Stimulated activated CD8-positive, alpha-beta memory T cell treated with anti-CD3 and anti-CD28 coated beads, Interleukin-7, amount 100 ng/mL, for 1 hour (primary cell): ENCODE results near the gene MAB21L4.

ENCODE experiments used
- DNase-seq, 2 donors: peaks; one replicate each; pipeline ENCODE4 v3.0.0-alpha.2; 2020; ENCODE audit warnings: low read depth in 2 of 2

The MAB21L4 gene

GRCh38 chr2:240877460-240878340 is 18.3 kb downstream of the MAB21L4 start:
- no peak for DNase-seq

DNA sequence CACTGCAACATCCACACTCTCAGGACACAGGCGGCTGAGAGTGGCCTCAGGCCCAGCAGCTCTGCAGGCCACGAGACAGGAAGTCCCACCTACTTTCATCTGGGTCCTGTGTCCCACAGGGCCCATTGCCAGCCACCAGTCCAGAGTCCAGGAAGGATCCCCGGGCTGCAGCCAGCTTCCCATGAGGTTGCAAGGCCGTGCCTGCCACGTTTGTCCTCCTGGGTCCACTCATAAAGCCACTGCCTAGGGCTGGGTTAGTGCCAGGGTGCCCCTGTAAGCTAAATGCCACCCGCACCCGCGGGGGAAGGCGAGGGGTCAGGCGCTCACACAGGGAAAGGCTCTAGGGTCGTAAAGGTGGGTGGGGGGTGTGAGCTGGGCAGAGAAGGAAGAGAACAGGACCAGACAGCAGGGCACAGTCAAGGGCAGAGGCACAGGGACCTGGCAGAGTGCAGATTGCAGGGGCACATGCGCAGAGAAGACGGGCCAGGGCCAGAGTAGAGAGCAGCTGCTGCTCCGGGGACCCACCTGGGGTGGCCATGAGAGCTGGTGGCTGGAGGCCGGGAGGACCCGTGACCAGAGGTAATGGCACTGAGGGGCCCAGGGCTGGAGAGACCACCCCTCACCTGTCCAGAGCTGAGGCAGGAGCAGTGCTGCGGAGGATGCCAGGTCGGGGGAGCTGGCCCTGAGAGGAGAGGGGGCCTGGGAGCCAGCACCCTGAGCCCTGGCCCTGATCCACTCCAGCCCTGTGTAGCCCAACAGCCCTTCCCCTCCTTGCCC is 19.3 kb downstream of the MAB21L4 start:
- no peak for DNase-seq

GRCh38 chr2:240876035-240876474 is 19.9 kb downstream of the MAB21L4 start:
- DNase-seq: no peak

- DNase-seq: no peak
Measured at GRCh38 chr2:240875228-240876034, 20.5 kb downstream of the MAB21L4 start.

- DNase-seq: no peak
Measured at GRCh38 chr2:240874715-240875227, 21.2 kb downstream of the MAB21L4 start.

DNA sequence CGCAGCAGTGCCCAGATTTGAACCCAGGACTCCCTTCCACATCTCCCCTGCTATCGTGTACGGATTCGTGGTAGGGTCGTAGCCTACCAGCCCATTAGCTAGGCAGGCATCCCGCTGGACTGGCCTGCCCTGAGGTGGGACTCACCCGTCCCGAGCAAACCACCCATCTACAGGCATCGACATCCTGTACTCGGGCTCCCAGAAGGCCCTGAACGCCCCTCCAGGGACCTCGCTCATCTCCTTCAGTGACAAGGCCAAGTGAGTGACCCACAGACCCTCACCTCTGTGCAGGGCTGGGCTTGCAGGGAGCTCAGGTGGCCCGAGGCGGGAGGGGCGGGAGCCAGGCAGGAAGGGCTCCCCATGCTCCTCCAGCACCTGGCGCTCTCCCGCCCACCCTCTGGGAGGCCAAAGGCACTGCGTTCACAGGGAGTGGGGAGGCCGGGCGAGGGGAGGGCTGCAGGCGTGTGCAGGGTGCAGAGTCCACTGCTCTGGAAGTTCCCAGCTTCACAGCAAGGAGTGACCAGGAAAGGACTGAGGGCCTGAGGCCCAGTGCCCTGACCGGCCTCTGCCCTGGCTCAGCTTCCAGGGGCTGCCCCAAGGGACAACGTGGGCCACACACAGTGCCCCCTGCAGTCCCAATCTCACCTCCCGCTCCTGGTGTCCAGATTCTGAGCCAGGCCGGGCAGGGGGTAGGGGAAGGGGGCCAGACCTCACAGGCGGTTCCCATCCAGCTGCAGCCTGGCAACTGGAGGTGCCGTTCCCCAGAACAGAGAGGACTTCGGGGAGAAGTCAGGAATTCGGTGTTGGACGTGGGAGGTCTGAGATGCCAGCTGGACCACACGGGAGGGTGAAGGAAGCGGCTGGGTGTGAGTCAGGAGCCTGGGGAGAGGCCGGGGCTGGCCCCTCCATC is 21.9 kb downstream of the MAB21L4 start:
- no peak for DNase-seq

- DNase-seq: no peak
Measured at GRCh38 chr2:240873098-240873788, 22.7 kb downstream of the MAB21L4 start.

DNA sequence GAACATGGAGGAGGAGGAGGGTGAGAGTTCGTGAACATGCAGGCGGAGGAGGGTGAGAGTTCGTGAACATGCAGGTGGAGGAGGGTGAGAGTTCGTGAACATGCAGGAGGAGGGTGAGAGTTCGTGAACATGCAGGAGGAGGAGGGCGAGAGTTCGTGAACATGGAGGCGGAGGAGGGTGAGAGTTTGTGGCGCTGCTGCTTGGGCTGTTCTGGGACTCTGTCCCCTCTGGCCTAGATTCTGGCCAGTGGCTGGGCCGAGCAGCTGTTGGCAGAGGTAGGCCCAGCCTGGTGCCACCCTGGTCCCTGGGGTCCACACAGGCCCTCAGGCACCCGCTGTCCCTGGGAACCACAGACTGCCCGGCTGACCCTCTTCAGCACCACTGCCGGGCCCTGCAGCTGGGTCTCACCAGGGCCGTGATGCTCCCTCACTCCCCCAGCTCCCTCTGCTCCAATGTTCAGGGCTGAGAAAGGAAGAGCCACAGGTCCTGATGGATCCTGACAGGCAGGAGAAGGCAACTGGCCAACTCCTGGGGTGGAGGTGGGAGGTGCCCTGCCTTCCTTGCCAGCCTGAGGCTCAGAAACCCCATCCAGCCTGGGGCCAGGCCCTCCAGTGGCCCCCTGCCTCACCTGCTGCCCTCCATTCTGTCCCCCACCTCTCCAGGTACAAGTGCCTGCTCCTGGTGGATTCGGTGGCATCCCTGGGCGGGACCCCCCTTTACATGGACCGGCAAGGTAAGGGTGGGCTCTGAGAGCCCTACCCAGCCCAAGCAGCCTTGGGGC is 23.4 kb downstream of the MAB21L4 start:
- no peak for DNase-seq

- DNase-seq: no peak
Measured at GRCh38 chr2:240871071-240871958, 24.6 kb downstream of the MAB21L4 start.

GRCh38 chr2:240869956-240870875 is 25.7 kb downstream of the MAB21L4 start:
- no peak for DNase-seq

- no peak for DNase-seq
Measured at GRCh38 chr2:240869109-240869955, 26.6 kb downstream of the MAB21L4 start.

GRCh38 chr2:240868286-240869108 is 27.5 kb downstream of the MAB21L4 start, which contains the start of gene AGXT:
AGXT (plus strand) TSS chr2:240868824; CDS start chr2:240868866, 42 bp downstream.
- no peak for DNase-seq

DNA sequence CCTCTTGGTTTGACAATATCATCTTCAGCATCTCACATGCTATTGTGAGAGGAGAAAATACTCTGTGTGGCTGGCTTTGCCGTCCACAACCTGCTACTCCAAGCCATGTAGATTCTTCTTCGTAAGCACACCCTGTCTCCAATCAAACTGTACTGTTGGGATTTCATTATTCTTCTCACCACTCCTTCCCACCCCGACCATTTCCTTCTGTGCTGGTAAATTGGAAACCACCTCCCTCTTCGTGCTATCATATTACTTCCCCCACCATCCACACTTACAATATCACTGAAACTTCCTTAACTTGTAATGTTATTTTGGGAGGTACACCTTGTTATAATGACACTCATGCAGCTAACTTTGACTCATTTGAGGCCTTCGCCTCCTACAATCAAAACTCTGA is 30.6 kb downstream of the MAB21L4 start:
- no peak for DNase-seq

DNA sequence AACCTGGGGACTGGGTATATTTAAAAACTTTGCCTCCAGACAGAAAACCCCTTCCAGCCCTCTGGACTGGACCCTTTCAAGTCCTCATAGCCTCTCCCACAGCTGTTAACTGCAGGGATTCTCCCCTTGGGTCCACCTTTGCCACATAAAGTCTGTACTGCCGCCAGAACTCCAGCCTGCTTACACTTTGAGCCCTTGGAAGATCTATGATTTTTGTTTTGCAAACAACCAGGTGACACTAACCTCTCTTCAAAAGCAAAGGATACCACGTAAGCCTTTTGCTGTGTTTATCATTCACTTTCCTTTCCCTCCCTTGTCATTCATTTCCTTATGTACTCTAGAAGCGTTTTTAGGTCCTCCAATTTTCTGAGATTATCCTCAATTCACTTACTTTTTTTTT is 31.5 kb downstream of the MAB21L4 start:
- DNase-seq: no peak

GRCh38 chr2:240861547-240861946 is 34.4 kb downstream of the MAB21L4 start:
- no peak for DNase-seq
